Lung (tissue), 12 donors: ENCODE results near the gene PHB1. TPM values are rescaled to one million over a fixed set of nuclear protein-coding genes. Genes with fewer than 3 reads are reported as not detected.

ENCODE experiments used
- ATAC-seq: fragments of 200-7000 bp; cut with Tn5 transposase; one replicate; pipeline ENCODE4 v1.9.1; 2020; ENCODE audit warnings: moderate number of reproducible peaks; ENCODE audit not compliant: insufficient read depth, low FRiP score
- DNase-seq, 3 donors: peaks; one replicate each; pipeline ENCODE4 v3.0.0-alpha.2; 2013 to 2017
- H3K27ac ChIP-seq, 2 donors: one replicate each; pipeline ENCODE4 v1.5.1; 2013; ENCODE audit warnings: mild to moderate bottlenecking in 2 of 2, moderate library complexity in 2 of 2, control low read depth in 1 of 2, inconsistent platforms in 1 of 2, low read depth in 1 of 2, low read length in 1 of 2
- H3K27me3 ChIP-seq, 3 donors: one replicate each; pipeline ENCODE4 v1.5.1; 2013; ENCODE audit warnings: low read length in 2 of 3; ENCODE audit not compliant: control insufficient read depth in 3 of 3, insufficient read depth in 3 of 3
- H3K36me3 ChIP-seq, 4 donors: one replicate each; pipeline ENCODE4 v1.5.1; 2013; ENCODE audit warnings: low read length in 4 of 4, mild to moderate bottlenecking in 1 of 4, moderate library complexity in 1 of 4; ENCODE audit not compliant: control insufficient read depth in 4 of 4, insufficient read depth in 4 of 4
- H3K4me1 ChIP-seq, 5 donors: one replicate each; pipeline ENCODE4 v1.5.1; 2013; ENCODE audit warnings: low read length in 5 of 5, mild to moderate bottlenecking in 2 of 5, moderate library complexity in 1 of 5; ENCODE audit not compliant: control insufficient read depth in 5 of 5, insufficient read depth in 5 of 5
- H3K4me3 ChIP-seq: one replicate; pipeline ENCODE4 v1.5.1; 2013; ENCODE audit warnings: mild to moderate bottlenecking, control low read depth, moderate library complexity
- H3K9ac ChIP-seq, 2 donors: one replicate each; pipeline ENCODE4 v1.5.1; 2013; ENCODE audit warnings: low read length in 2 of 2, control low read depth in 1 of 2; ENCODE audit not compliant: insufficient read depth in 1 of 2
- H3K9me3 ChIP-seq, 4 donors: one replicate each; pipeline ENCODE4 v1.5.1; 2013; ENCODE audit warnings: low read length in 3 of 4, mild to moderate bottlenecking in 1 of 4, moderate library complexity in 1 of 4; ENCODE audit not compliant: control insufficient read depth in 4 of 4, insufficient read depth in 3 of 4
- WGBS, 2 donors: extraction: QIAGEN DNeasy Blood & Tissue Kit; methylation state at CpG; one replicate each; pipeline ENCODE4 v1.1.7; 2013; 5-methylcytosine and 5-hydroxymethylcytosine counted together
- polyA plus RNA-seq, 2 donors: library from polyadenylated mRNA; stranded (reverse); fragments of 200-250 nt; gene quantifications; one replicate each; pipeline ENCODE4 v1.2.1, GENCODE V29; 2013
- total RNA-seq, 2 donors: library from RNA; depleted of rRNA in 1 of 2; stranded (reverse); fragments of >200 nt in 1 of 2; gene quantifications; one replicate each; pipeline ENCODE4 v1.2.1, GENCODE V29; 2014 to 2021
- TF ChIP-seq, protein P1 (sequence below): IDR thresholded peaks from 2 replicates; pipeline ENCODE4 v1.5.1; 2012; ENCODE audit warnings: mild to moderate bottlenecking; ENCODE audit errors: control extremely low read depth, extremely low read depth
- donor health status: control.
- donor health status: control.
- donor health status: Bipolar disorder and iron deficiency.
- donor health status: healthy.
- donor health status: DM: yes; HTN: yes; CAD: no.

Gene PHB1
- total and polyA plus RNA-seq, 4 donors: 51.2 to 209 (median 128) TPM

- Histone ChIP-seq H3K4me3 (no peak overlapping the region), H3K27me3 (no peaks in the 10 kb centered on the region), H3K36me3 (no peaks in the 10 kb centered on the region), H3K9ac (no peak overlapping the region), H3K27ac (no peak overlapping the region), H3K9me3 (no peaks in the 10 kb centered on the region), H3K4me1 (peaks cover 0 to 15% (median 0%) of the 10 kb centered on the region in 5 donors)
- no peak for DNase-seq
- no peak for ATAC-seq
- TF ChIP-seq, protein P1, sequence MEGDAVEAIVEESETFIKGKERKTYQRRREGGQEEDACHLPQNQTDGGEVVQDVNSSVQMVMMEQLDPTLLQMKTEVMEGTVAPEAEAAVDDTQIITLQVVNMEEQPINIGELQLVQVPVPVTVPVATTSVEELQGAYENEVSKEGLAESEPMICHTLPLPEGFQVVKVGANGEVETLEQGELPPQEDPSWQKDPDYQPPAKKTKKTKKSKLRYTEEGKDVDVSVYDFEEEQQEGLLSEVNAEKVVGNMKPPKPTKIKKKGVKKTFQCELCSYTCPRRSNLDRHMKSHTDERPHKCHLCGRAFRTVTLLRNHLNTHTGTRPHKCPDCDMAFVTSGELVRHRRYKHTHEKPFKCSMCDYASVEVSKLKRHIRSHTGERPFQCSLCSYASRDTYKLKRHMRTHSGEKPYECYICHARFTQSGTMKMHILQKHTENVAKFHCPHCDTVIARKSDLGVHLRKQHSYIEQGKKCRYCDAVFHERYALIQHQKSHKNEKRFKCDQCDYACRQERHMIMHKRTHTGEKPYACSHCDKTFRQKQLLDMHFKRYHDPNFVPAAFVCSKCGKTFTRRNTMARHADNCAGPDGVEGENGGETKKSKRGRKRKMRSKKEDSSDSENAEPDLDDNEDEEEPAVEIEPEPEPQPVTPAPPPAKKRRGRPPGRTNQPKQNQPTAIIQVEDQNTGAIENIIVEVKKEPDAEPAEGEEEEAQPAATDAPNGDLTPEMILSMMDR: no peak
- WGBS, 2 donors: 48 to 67% methylated on average over 6 of the region's 6 CpGs
Observed at GRCh38 chr17:49388290-49388640, 26.4 kb downstream of the PHB1 start.

DNA sequence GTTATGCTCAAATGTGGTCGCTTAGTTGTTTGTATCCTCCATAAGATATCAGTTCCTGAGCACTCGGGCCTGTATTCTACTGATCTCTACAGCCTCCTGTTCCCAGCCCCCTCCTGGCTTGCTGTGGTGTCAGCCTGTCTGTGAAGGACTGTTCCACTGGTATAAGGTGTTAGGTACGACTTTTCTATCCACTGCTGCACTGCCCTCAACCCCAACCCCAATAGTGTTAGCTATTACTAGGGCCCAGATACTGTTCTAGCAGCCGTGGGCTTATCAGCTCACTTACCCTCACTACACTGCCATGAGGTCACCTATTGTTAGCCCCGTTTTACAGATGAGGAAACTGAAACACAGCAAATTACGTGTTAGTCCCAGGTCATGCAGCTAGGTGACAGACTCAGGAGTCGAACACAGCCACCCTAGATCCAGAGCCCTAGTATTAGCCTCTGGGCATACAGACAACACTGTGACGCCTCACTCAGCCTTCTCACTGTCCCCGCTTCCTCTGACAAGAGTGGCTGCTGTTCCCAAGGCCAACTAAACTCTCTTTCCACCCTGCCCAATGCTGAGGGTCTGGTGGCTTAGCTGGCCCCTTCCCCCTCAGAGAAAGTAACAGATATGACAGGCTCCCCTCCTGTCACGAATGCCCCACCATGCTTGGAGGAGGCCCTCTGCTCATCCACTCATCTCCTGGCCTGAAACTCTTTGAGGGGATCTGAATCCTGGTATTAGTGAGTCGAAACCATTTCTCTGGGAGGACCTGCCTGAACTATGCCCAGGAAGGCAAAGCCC lies 27.0 kb downstream of the PHB1 start:
- Histone ChIP-seq H3K9me3 (no peaks in the 10 kb centered on the region), H3K9ac (no peak overlapping the region), H3K36me3 (no peaks in the 10 kb centered on the region), H3K4me3 (no peak overlapping the region), H3K27ac (no peak overlapping the region), H3K27me3 (no peaks in the 10 kb centered on the region), H3K4me1 (peaks cover 0 to 15% (median 0%) of the 10 kb centered on the region in 5 donors)
- no peak for ATAC-seq
- WGBS, 2 donors: 82 to 83% methylated on average over 11 of the region's 11 CpGs
- no peak for DNase-seq
- TF ChIP-seq, protein P1: no peak

- H3K4me1 ChIP-seq: peaks cover 0 to 15% (median 0%) of the 10 kb centered on the region in 5 donors
- DNase-seq (no peak), ATAC-seq (no peak)
- H3K9ac ChIP-seq: no peak overlapping the region
- no peaks in the 10 kb centered on the region for H3K27me3 ChIP-seq
- no peak overlapping the region for H3K4me3 ChIP-seq
- TF ChIP-seq, protein P1: no peak
- H3K36me3 ChIP-seq: no peaks in the 10 kb centered on the region
- no peak overlapping the region for H3K27ac ChIP-seq
- H3K9me3 ChIP-seq: no peaks in the 10 kb centered on the region
- 90 to 93% methylated on average over 10 of the region's 10 CpGs for WGBS, 2 donors
Observed at GRCh38 chr17:49386373-49386772, 28.3 kb downstream of the PHB1 start.
